Measurements from ENCODE around the gene ADNP.
"Not testable (repeated sequence)": the region's sequence is repeated elsewhere in the genome, so short reads cannot be mapped to it uniquely, and the experiment has no call there.

The ADNP gene

GRCh38 chr20:50898475-50898874 lies 32.8 kb downstream of the ADNP start:
- DNase-seq = no peak

- no peak for DNase-seq
These were observed 36.0 kb downstream of the ADNP start for GRCh38 chr20:50895111-50895830.

GRCh38 chr20:50893620-50894019 lies 37.6 kb downstream of the ADNP start:
- no peak for DNase-seq

- no peak for DNase-seq
These were observed 38.8 kb downstream of the ADNP start for GRCh38 chr20:50892394-50892793.

GRCh38 chr20:50891138-50891537 lies 40.1 kb downstream of the ADNP start:
- DNase-seq = no peak

- DNase-seq = no peak
These were observed 43.7 kb downstream of the ADNP start for GRCh38 chr20:50887576-50887975.

GRCh38 chr20:50886184-50886790 lies 45.0 kb downstream of the ADNP start:
- DNase-seq = no peak

- no peak for DNase-seq
These were observed 45.5 kb downstream of the ADNP start for GRCh38 chr20:50885781-50886180.

- DNase-seq = no peak
These were observed 46.2 kb downstream of the ADNP start for GRCh38 chr20:50885068-50885467.

- DNase-seq = no peak
These were observed 47.4 kb downstream of the ADNP start for GRCh38 chr20:50883856-50884255.

GRCh38 chr20:50881759-50882424 lies 49.3 kb downstream of the ADNP start:
- DNase-seq = not testable (repeated sequence)

- DNase-seq = no peak
These were observed 51.3 kb downstream of the ADNP start for GRCh38 chr20:50879649-50880550.

GRCh38 chr20:50877232-50877743 lies 53.9 kb downstream of the ADNP start:
- no peak for DNase-seq

- no peak for DNase-seq
These were observed 54.4 kb downstream of the ADNP start for GRCh38 chr20:50876816-50877215.

- no peak for DNase-seq
These were observed 55.1 kb downstream of the ADNP start for GRCh38 chr20:50876063-50876685.

- DNase-seq = no peak
These were observed 56.2 kb downstream of the ADNP start for GRCh38 chr20:50874758-50875665.

- no peak for DNase-seq
These were observed 57.0 kb downstream of the ADNP start for GRCh38 chr20:50874111-50874757.

- no peak for DNase-seq
These were observed 57.7 kb downstream of the ADNP start for GRCh38 chr20:50873585-50873984.

GRCh38 chr20:50872560-50873425 lies 58.4 kb downstream of the ADNP start:
- no peak for DNase-seq

Data from NCI-H774 (cell line).